Measurements from ENCODE around the gene SH2D3A. TPM values are rescaled to one million over a fixed set of nuclear protein-coding genes. Genes with fewer than 3 reads are reported as not detected.

SH2D3A gene
- total RNA-seq, 2 experiments from 2014 or later: 39.2 to 41.3 TPM

DNA sequence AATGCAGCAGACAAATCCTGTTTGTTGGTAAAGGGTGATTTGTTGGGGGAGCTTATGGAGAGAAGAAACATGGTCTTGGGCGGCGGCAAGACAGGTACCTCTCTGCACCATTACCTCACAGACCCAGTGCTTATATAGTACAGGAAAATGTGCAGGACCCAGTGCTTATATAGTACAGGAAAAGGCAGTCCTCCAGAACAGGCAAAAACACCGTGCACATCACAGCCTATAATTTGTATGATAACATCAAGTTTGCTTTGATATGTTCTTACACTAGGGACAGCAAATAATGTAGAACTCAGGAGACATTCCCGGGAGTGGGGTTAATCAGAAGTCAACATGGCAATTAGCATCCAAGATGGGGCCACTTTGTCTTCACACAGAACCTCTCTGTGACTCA, 26.2 kb upstream of the SH2D3A start:
- ATAC-seq (ENCODE audit: poor library complexity): no peak

GRCh38 chr19:6791237-6791636, 24.0 kb upstream of the SH2D3A start:
- Mint-ChIP-seq H3K27me3 (no peaks in the 10 kb centered on the region), H3K27ac (peak overlapping the region; percentile 80), H3K4me3 (no peak overlapping the region), H3K9me3 (no peaks in the 10 kb centered on the region), H3K36me3 (ENCODE audit: low read depth) (peaks cover 77% of the 10 kb centered on the region), H3K4me1 (ENCODE audit: low read depth) (peaks cover 75% of the 10 kb centered on the region)
- H3K9me3 ChIP-seq (ENCODE audit: control insufficient read depth in 1 of 2, insufficient read depth in 1 of 2, low read length in 2 of 2): peaks cover 0 to 3% of the 10 kb centered on the region in 2 experiments
- CTCF ChIA-PET: interaction anchor here (0.7 kb wide), 1 partner anchor 741 kb away, joined by 6 read pairs; no protein-coding TSS in a partner anchor
- H3K4me3 ChIP-seq (ENCODE audit: low read length): no peak overlapping the region
- ATAC-seq (ENCODE audit: poor library complexity) (no peak), DNase-seq (no peak)
- H3K4me1 ChIP-seq (ENCODE audit: insufficient read depth, low read length): peaks cover 65% of the 10 kb centered on the region
- H3K36me3 ChIP-seq (ENCODE audit: insufficient read depth, low read length): peaks cover 50% of the 10 kb centered on the region
- no peak for TF ChIP-seq CTCF (IDR thresholded peaks at IDR 0.05)
- H3K27me3 ChIP-seq (ENCODE audit: control insufficient read depth in 1 of 2, insufficient read depth in 2 of 2, low read length in 2 of 2): no peaks in the 10 kb centered on the region
- POLR2A ChIA-PET: interaction anchor here (0.9 to 2.0 kb wide), 4 partner anchors 9 to 18 kb away, joined by 3 to 11 read pairs (median 4); partner anchors contain the start of gene VAV1
- intact Hi-C loops (cut with DNase I, micrococcal nuclease): no loop called here
- H3K27ac ChIP-seq (ENCODE audit: low read depth in 1 of 2, low read length in 2 of 2): peak overlapping the region in 1 of 2 donors; percentile 14

More for the DNA sequence above, 26.2 kb upstream of the SH2D3A start:
- H3K27me3 Mint-ChIP-seq: no peaks in the 10 kb centered on the region
- intact Hi-C loops (cut with DNase I, micrococcal nuclease): no loop called here
- H3K4me3 ChIP-seq (ENCODE audit: low read length): no peak overlapping the region
- no peak for TF ChIP-seq CTCF (IDR thresholded peaks at IDR 0.05)
- CTCF ChIA-PET: no interaction called here
- peak overlapping the region; percentile 80 for H3K27ac Mint-ChIP-seq
- H3K4me3 Mint-ChIP-seq: peak overlapping the region; percentile 12
- H3K9me3 Mint-ChIP-seq: no peaks in the 10 kb centered on the region
- POLR2A ChIA-PET: interaction anchor here (0.6 to 1.3 kb wide), 2 partner anchors 20 to 58 kb away, joined by 3 read pairs; no protein-coding TSS in a partner anchor
- peaks cover 84% of the 10 kb centered on the region for H3K36me3 Mint-ChIP-seq (ENCODE audit: low read depth)
- H3K4me1 ChIP-seq (ENCODE audit: insufficient read depth, low read length): peaks cover 83% of the 10 kb centered on the region
- peaks cover 0 to 3% of the 10 kb centered on the region in 2 experiments for H3K9me3 ChIP-seq (ENCODE audit: control insufficient read depth in 1 of 2, insufficient read depth in 1 of 2, low read length in 2 of 2)
- no peak for DNase-seq
- H3K4me1 Mint-ChIP-seq (ENCODE audit: low read depth): peaks cover 92% of the 10 kb centered on the region
- H3K36me3 ChIP-seq (ENCODE audit: insufficient read depth, low read length): peaks cover 49% of the 10 kb centered on the region
- H3K27me3 ChIP-seq (ENCODE audit: control insufficient read depth in 1 of 2, insufficient read depth in 2 of 2, low read length in 2 of 2): no peaks in the 10 kb centered on the region
- peak overlapping the region in 1 of 2 donors; percentile 15 for H3K27ac ChIP-seq (ENCODE audit: low read depth in 1 of 2, low read length in 2 of 2)

- H3K27me3 ChIP-seq (ENCODE audit: control insufficient read depth in 1 of 2, insufficient read depth in 2 of 2, low read length in 2 of 2): no peaks in the 10 kb centered on the region
- peak overlapping the region; percentile 80 for H3K27ac Mint-ChIP-seq
- peaks cover 73% of the 10 kb centered on the region for H3K4me1 Mint-ChIP-seq (ENCODE audit: low read depth)
- TF ChIP-seq CTCF (IDR thresholded peaks at IDR 0.05): no peak
- POLR2A ChIA-PET: interaction anchor here (0.9 to 2.0 kb wide), 5 partner anchors 9 to 18 kb away, joined by 3 to 11 read pairs (median 4); partner anchors contain the start of gene VAV1
- ATAC-seq (ENCODE audit: poor library complexity) (peak; percentile 52), DNase-seq (no peak)
- H3K36me3 ChIP-seq (ENCODE audit: insufficient read depth, low read length): peaks cover 50% of the 10 kb centered on the region
- no peak overlapping the region for H3K27ac ChIP-seq (ENCODE audit: low read depth in 1 of 2, low read length in 2 of 2)
- no peak overlapping the region for H3K4me3 ChIP-seq (ENCODE audit: low read length)
- CTCF ChIA-PET: no interaction called here
- H3K9me3 Mint-ChIP-seq: no peaks in the 10 kb centered on the region
- intact Hi-C loops (cut with DNase I, micrococcal nuclease): no loop called here
- peaks cover 0 to 3% of the 10 kb centered on the region in 2 experiments for H3K9me3 ChIP-seq (ENCODE audit: control insufficient read depth in 1 of 2, insufficient read depth in 1 of 2, low read length in 2 of 2)
- H3K27me3 Mint-ChIP-seq: no peaks in the 10 kb centered on the region
- H3K4me3 Mint-ChIP-seq: peak overlapping the region; percentile 45
- H3K4me1 ChIP-seq (ENCODE audit: insufficient read depth, low read length): peaks cover 59% of the 10 kb centered on the region
- peaks cover 77% of the 10 kb centered on the region for H3K36me3 Mint-ChIP-seq (ENCODE audit: low read depth)
Observed at GRCh38 chr19:6790194-6791128, 23.2 kb upstream of the SH2D3A start.
